ENCODE measurements around the gene RNF8. TPM values are rescaled to one million over a fixed set of nuclear protein-coding genes. Genes with fewer than 3 reads are reported as not detected.
A peak's percentile ranks its signal among the peaks of the same experiment; 100 is the strongest.

The RNF8 gene
- total and polyA plus RNA-seq, 9 of the 15 experiments (the other 6 are each of a cell fraction or from before 2014, with no cell fraction given): 10.6 to 47.0 (median 37.5) TPM

GRCh38 chr6:37401658-37402057 is 47.9 kb downstream of the RNF8 start (continued):
- TF ChIP-seq ZNF197 (CRISPR knock-in tag; IDR thresholded peaks at IDR 0.05; ENCODE audit: low read depth) (peak; percentile 86; the same call in 1 of the 2 replicates), ADNP (tag; IDR thresholded peaks at IDR 0.05) (peak; percentile 51; the same call in 1 of the 2 replicates), NR2C1 (IDR thresholded peaks at IDR 0.05) (peak; percentile 61), NR2C1 (tag; IDR thresholded peaks at IDR 0.05) (peak; percentile 67), HMBOX1 (IDR thresholded peaks at IDR 0.05) (peak; percentile 95), PKNOX1 (IDR thresholded peaks at IDR 0.05) (0 out of 2 replicates have a peak, but pooled peaks have one; percentile 9), SMARCB1 (IDR thresholded peaks at IDR 0.05; ENCODE audit: insufficient read length, low read depth) (peak; percentile 26), SRF (CRISPR knock-in tag; IDR thresholded peaks at IDR 0.05) (peak in 1 of 2 experiments; percentile 32; a peak in 1 of 4 replicates), HDAC2 (IDR thresholded peaks at IDR 0.05) (peak; percentile 69), DMBX1 (CRISPR knock-in tag; IDR thresholded peaks at IDR 0.05; ENCODE audit: borderline replicate concordance) (peak; percentile 85), SMARCA4 (IDR thresholded peaks at IDR 0.05) (peak; percentile 86), MTA3 (IDR thresholded peaks at IDR 0.05; ENCODE audit: borderline replicate concordance) (0 out of 2 replicates have a peak, but pooled peaks have one; percentile 46), EP300 (IDR thresholded peaks at IDR 0.05; ENCODE audit: low read length) (peak; percentile 77), MAZ (CRISPR knock-in tag; conservative IDR thresholded peaks at IDR 0.05 in 1 of 2, IDR thresholded peaks at IDR 0.05 in 1 of 2) (0 out of 4 replicates have a peak, but pooled peaks of 1 of the 2 experiments have one; percentile 22), ZNF263 (CRISPR knock-in tag; IDR thresholded peaks at IDR 0.05; ENCODE audit: borderline replicate concordance) (peak; percentile 39; the same call in 1 of the 2 replicates), ZNF589 (CRISPR knock-in tag; IDR thresholded peaks at IDR 0.05; ENCODE audit: low read depth) (0 out of 2 replicates have a peak, but pooled peaks have one; percentile 65)
- TF ChIP-seq, protein P1, sequence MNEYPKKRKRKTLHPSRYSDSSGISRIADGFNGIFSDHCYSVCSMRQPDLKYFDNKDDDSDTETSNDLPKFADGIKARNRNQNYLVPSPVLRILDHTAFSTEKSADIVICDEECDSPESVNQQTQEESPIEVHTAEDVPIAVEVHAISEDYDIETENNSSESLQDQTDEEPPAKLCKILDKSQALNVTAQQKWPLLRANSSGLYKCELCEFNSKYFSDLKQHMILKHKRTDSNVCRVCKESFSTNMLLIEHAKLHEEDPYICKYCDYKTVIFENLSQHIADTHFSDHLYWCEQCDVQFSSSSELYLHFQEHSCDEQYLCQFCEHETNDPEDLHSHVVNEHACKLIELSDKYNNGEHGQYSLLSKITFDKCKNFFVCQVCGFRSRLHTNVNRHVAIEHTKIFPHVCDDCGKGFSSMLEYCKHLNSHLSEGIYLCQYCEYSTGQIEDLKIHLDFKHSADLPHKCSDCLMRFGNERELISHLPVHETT (CRISPR knock-in tag; conservative IDR thresholded peaks at IDR 0.05 in 1 of 2, IDR thresholded peaks at IDR 0.05 in 1 of 2): peak in 1 of 2 experiments; percentile 61; a peak in 2 of 4 replicates
